Omental fat pad (tissue), 4 donors: Measurements from ENCODE around the gene ECEL1. TPM values are rescaled to one million over a fixed set of nuclear protein-coding genes. Genes with fewer than 3 reads are reported as not detected.
"Not testable (repeated sequence)": the region's sequence is repeated elsewhere in the genome, so short reads cannot be mapped to it uniquely, and the experiment has no call there.

Experiments
- ATAC-seq: fragments of 150-250 bp; one replicate; pipeline ENCODE4 v1.9.1; 2016; ENCODE audit warnings: mild to moderate bottlenecking, moderate library complexity; ENCODE audit not compliant: low FRiP score
- DNase-seq: peaks from one replicate; pipeline ENCODE4 v3.0.0-alpha.2; 2019; ENCODE audit warnings: low spot score
- total RNA-seq, 4 donors: library from RNA; depleted of rRNA; stranded (reverse); fragments of >200 nt; gene quantifications; one replicate each; pipeline ENCODE4 v1.1.0, GENCODE V29; 2016
- TF ChIP-seq, protein P1 (sequence below), 3 donors: fragments of 450-650 bp; IDR thresholded peaks; one replicate each; pipeline ENCODE4 v1.5.1; 2016 to 2017; ENCODE audit warnings: antibody characterized with exemption in 3 of 3, mild to moderate bottlenecking in 3 of 3, moderate library complexity in 2 of 3

Gene ECEL1
- total RNA-seq, 4 donors from 2014 or later = 0.19 to 1.1 (median 1.0) TPM; not detected in 1

DNA sequence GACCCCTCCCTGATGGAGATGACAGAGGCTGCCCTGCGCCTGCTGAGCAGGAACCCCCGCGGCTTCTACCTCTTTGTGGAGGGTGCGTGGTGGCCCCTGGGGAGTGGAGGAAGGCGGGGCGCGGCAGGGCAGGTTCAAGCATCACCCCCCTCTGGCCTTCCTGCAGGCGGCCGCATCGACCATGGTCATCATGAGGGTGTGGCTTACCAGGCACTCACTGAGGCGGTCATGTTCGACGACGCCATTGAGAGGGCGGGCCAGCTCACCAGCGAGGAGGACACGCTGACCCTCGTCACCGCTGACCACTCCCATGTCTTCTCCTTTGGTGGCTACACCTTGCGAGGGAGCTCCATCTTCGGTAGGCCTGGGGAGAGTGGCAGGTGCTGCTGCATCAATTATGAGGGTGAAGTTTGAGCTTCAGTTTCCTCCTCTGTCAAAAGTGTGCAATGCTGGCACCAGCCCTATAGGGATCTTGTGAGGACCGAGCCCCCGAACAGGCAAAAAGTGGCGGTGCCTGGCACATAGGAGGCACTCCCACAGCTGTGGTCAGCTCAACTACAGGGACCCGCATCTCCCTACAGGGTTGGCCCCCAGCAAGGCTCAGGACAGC is 29.5 kb downstream of the ECEL1 start:
- DNase-seq = no peak
- TF ChIP-seq, protein P1, sequence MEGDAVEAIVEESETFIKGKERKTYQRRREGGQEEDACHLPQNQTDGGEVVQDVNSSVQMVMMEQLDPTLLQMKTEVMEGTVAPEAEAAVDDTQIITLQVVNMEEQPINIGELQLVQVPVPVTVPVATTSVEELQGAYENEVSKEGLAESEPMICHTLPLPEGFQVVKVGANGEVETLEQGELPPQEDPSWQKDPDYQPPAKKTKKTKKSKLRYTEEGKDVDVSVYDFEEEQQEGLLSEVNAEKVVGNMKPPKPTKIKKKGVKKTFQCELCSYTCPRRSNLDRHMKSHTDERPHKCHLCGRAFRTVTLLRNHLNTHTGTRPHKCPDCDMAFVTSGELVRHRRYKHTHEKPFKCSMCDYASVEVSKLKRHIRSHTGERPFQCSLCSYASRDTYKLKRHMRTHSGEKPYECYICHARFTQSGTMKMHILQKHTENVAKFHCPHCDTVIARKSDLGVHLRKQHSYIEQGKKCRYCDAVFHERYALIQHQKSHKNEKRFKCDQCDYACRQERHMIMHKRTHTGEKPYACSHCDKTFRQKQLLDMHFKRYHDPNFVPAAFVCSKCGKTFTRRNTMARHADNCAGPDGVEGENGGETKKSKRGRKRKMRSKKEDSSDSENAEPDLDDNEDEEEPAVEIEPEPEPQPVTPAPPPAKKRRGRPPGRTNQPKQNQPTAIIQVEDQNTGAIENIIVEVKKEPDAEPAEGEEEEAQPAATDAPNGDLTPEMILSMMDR (IDR thresholded peaks at IDR 0.05) = no peak
- ATAC-seq = no peak

DNA sequence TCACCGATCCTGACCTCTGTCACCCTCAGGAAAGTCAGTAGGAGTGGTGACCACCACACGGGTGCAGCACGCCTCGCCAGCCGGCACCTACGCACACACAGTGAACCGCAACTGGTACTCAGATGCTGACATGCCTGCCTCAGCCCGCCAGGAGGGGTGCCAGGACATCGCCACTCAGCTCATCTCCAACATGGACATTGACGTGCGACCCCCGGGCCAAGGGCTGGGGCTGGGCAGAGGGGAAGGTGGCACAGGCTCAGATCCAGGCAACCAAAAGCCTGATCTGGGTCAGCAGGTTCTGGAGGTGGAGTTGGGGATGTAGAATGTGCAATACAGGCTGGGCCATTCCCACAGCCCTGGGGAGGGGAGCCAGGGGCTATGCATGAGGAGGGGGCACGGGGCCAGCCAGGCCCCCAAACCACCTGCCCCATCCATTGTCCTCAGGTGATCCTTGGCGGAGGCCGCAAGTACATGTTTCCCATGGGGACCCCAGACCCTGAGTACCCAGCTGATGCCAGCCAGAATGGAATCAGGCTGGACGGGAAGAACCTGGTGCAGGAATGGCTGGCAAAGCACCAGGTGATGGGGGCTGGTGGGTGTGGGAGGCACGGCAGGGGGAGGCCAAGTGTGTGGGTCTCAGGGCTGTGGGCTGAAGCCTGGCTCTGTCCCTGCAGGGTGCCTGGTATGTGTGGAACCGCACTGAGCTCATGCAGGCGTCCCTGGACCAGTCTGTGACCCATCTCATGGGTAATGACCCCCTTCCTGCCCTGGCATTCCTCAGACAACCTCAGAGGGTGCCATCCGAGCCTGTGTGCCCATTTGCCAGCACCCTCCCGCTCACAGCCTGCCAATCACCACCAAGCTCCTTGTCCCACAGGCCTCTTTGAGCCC is 30.3 kb downstream of the ECEL1 start:
- ATAC-seq (no peak), DNase-seq (no peak)
- TF ChIP-seq, protein P1 (IDR thresholded peaks at IDR 0.05) = no peak

DNA sequence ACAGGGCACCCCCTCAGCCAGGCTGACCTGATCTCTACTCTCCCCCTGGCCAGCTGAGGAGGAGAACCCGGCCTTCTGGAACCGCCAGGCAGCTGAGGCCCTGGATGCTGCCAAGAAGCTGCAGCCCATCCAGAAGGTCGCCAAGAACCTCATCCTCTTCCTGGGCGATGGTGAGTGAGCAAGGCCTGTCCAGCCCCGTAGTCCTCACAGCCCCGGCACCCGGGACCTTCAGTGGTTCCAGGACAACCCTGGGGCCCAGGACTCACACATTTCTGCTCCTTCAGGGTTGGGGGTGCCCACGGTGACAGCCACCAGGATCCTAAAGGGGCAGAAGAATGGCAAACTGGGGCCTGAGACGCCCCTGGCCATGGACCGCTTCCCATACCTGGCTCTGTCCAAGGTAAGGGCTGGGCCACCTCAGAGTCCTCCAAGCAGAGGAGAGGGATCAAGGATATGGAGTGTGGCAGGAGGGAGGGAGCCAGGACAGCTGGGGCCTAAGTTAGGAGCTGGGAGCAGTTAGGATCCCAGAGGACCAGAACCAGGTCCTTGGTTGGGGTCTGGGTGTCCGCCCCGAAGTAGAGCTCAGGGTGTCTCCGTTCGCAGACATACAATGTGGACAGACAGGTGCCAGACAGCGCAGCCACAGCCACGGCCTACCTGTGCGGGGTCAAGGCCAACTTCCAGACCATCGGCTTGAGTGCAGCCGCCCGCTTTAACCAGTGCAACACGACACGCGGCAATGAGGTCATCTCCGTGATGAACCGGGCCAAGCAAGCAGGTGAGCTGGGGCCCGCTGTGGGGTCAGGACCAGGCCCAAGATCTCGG is 31.1 kb downstream of the ECEL1 start:
- ATAC-seq (no peak), DNase-seq (no peak)
- TF ChIP-seq, protein P1 (IDR thresholded peaks at IDR 0.05) = no peak

DNA sequence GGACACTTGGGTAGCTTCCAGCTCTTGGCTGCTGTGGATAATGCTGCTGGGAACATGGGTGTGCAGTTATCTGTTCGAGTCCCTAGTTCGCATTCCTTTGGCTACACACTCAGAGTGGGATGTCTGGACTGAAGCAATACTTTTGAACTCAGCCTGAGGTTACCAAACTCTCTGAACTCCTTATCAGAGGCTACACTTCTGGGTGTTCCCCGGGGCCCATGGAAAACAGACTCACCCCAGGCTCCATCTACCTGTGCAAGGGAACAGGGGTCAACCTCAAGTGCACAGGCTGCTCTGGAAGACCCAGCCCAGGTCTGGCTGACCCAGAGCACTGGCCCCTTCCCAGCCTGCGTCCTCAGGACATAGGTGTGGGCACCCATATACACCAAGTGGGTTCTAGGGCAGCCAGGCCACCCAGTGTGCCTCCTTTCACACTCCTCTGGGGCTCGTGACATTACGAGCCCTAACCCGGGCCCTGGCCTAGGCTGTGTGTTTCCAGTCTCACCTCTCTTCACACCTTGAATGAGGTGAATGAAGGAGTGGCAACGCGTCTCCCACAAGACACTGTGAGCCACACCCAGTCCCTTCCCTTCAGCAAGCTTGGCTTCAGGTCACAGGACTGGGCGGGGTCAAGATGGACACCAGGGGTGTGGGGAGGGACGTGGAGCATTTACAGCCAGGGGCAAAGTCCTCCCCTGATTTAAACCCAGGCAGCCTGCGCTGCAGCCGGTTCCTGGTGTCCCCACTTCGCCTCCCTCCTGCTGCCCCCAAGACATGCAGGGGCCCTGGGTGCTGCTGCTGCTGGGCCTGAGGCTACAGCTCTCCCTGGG is 32.0 kb downstream of the ECEL1 start, which contains the start of gene ALPI:
Gene ALPI, plus strand, starts transcription at position 728 of the 830 bp plus-strand sequence. Its CDS starts 47 bp downstream, at position 775.
- DNase-seq (no peak), ATAC-seq (no peak)
- TF ChIP-seq, protein P1 (IDR thresholded peaks at IDR 0.05) = no peak

DNA sequence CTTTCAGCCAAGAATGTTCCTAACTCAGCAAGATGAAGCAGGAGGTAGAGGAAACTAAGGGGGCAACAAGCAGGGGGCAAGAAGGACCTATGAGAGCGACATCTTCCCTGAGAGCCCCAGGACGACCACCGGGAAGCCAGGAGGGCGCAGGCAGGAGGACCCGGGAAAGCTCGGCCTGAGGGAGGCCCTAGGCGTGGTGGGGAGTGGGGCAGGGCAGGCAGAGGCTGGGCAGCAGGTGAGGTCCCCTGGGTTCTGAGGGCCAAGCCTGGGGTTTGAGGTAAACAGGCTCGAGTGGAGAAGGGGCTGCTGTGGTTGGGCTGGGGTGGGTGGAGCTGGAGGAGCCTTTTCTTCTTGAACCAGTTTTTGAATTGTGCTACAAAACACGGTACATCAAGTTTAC is 33.0 kb downstream of the ECEL1 start:
- no peak for ATAC-seq
- TF ChIP-seq, protein P1 (IDR thresholded peaks at IDR 0.05) = no peak
- DNase-seq = no peak

DNA sequence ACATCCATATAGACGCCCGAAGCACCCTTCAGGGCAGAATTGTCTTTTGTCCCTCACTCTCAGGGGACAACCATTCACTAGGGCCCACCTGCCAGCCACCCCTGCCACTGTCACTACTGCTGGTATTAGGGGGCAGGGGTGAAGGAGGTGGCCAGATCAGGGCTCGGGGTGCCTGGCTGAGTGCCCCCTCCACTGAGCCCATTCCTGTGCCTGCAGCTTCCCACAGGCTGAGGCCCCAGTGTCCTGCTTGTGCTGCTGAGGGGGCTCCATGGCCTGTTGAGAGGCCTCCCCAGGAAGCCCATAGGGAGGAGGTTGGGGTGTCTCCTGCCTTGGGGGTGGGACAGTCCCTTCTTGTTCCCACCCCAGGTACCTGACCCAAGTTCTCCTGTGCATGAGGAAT is 36.0 kb downstream of the ECEL1 start:
- ATAC-seq, DNase-seq: not testable (repeated sequence)
